ENCODE measurements around the gene TMEM150B. TPM values are rescaled to one million over a fixed set of nuclear protein-coding genes. Genes with fewer than 3 reads are reported as not detected.

Gene TMEM150B
- total and polyA plus RNA-seq, 2 of the 13 experiments (the other 11 are each of a cell fraction or from before 2014, with no cell fraction given): 1.3 to 1.8 TPM

DNA sequence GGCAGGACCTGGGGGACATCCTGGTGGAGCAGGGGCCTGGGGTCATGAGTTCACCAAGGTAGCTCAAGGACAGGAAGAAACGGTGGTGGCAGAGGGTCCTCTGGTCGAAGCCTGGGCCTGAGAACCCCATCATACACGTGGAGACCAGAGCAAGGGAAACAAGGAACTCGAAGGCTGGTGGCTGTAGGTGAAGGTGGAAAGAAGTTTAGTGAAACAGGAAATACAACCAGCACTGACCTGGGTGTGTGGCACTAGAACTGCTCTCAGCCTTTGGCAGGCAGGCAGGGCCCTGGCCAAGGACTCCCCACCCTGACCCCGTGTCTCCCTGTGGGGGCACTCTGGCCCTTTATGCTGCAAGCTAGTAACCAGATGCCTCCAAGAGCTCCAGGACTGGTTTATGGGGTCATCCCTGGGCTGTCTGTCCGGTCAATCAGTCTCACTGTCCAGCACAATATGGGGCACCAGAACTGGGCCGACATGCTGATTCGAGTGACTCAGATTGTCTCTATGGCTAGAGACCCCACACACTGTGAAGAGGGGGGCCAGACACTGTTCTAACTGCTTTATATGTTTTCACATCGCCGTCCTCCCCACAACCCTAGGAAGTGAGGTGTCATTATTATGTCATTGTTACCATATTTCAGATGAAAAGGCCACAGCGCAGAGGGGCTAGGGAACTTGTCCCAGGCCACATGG lies 25.6 kb upstream of the TMEM150B start:
- DNase-seq (ENCODE audit: low spot score): no peak
- no peak for ATAC-seq
- Histone ChIP-seq H3K36me3 (replicated peaks in 1 of 2; ENCODE audit: control insufficient read depth in 1 of 2, insufficient read depth in 2 of 2, low read length in 2 of 2) (no peaks in the 10 kb centered on the region; a peak in 1 of 5 replicates), H3K4me1 (ENCODE audit: insufficient read depth, low read length) (peaks cover 19% of the 10 kb centered on the region), H3K4me2 (ENCODE audit: low read depth, low read length) (no peak overlapping the region), H3K27ac (ENCODE audit: extremely low read length, insufficient read depth, low read length) (no peak overlapping the region), H3K79me2 (ENCODE audit: insufficient read depth, low read length) (no peaks in the 10 kb centered on the region), H3K9ac (ENCODE audit: insufficient read depth, low read depth, low read length) (no peak overlapping the region), H3K4me3 (replicated peaks in 1 of 3; ENCODE audit: insufficient read depth in 1 of 3, low read depth in 2 of 3, low read length in 3 of 3) (no peak overlapping the region), H3K9me3 (ENCODE audit: low read length) (no peaks in the 10 kb centered on the region), H2AFZ (ENCODE audit: low read length) (no peak overlapping the region), H4K20me1 (ENCODE audit: insufficient read depth, low read length) (0 out of 2 replicates have a peak, but pooled peaks cover 4% of the 10 kb centered on the region), H3K27me3 (ENCODE audit: control insufficient read depth in 1 of 2, insufficient read depth in 2 of 2, low read length in 2 of 2) (peaks cover 7 to 36% of the 10 kb centered on the region in 2 experiments)
- intact Hi-C loops (cut with micrococcal nuclease; ENCODE audit: unreplicated experiment) (no loop called here), in situ Hi-C loops (cut with HindIII; ENCODE audit: extremely low pct_ligation_motif_present, low pct_unique_long_range_greater_than_20kb) (no loop called here)
- CTCF ChIA-PET (ENCODE audit: low intra/inter-chr PET ratio, low total read pairs): no interaction called here
- 50% methylated on average over 8 of the region's 11 CpGs for WGBS (ENCODE audit: low lambda C conversion rate)
- POLR2A ChIA-PET: interaction anchor here (0.9 kb wide), 1 partner anchor 17 kb away, joined by 3 read pairs; no protein-coding TSS in a partner anchor
- no peak for FAIRE-seq
- TF ChIP-seq ZNF678 (CRISPR knock-in tag; IDR thresholded peaks at IDR 0.05): no peak
- no peak for TF ChIP-seq DZIP1 (CRISPR knock-in tag; IDR thresholded peaks at IDR 0.05)
- no peak for TF ChIP-seq ZNF121 (CRISPR knock-in tag; IDR thresholded peaks at IDR 0.05)
- TF ChIP-seq DRAP1 (CRISPR knock-in tag; IDR thresholded peaks at IDR 0.05): no peak
- BruUV-seq (replicated peaks): no TSS peak

All from HepG2 (cell line).